ENCODE measurements around the gene EMP1. TPM values are rescaled to one million over a fixed set of nuclear protein-coding genes. Genes with fewer than 3 reads are reported as not detected.

EMP1 gene
- total and polyA plus RNA-seq, 9 of the 15 experiments (the other 6 are each of a cell fraction or from before 2014, with no cell fraction given) = 0.10 to 0.60 TPM; not detected in 7

- ATAC-seq (no peak), FAIRE-seq (no peak), DNase-seq (ENCODE audit: extremely low read depth in 1 of 4, low spot score in 3 of 4) (no peak)
- no peaks in the 10 kb centered on the region for H3K27me3 ChIP-seq (ENCODE audit: control insufficient read depth in 2 of 2, insufficient read depth in 2 of 2, low read length in 2 of 2)
- 0% methylated on average over 2 of the region's 2 CpGs for WGBS (ENCODE audit: insufficient coverage, low coverage, missing lambda C conversion rate)
- intact Hi-C loops (cut with micrococcal nuclease) = no loop called here
- H3K9me3 ChIP-seq (replicated peaks; ENCODE audit: control insufficient read depth, insufficient read depth, low read depth, low read length) = no peaks in the 10 kb centered on the region
- H3K9me1 ChIP-seq (ENCODE audit: control insufficient read depth, insufficient read depth, low read length) = no peaks in the 10 kb centered on the region
- H2AFZ ChIP-seq (ENCODE audit: low read depth, low read length) = no peak overlapping the region
- no peaks in the 10 kb centered on the region for H4K20me1 ChIP-seq (replicated peaks; ENCODE audit: control insufficient read depth, insufficient read depth, low read length)
- CTCF ChIA-PET (ENCODE audit: low intra/inter-chr PET ratio) = no interaction called here
- H3K9ac ChIP-seq (ENCODE audit: insufficient read depth in 1 of 2, low read depth in 2 of 2, low read length in 2 of 2) = no peak overlapping the region
- H3K4me2 ChIP-seq (ENCODE audit: insufficient read depth, low read length) = no peak overlapping the region
- in situ Hi-C loops (cut with MboI) = no loop called here
- POLR2A ChIA-PET = interaction anchor here (0.6 kb wide), 1 partner anchor 185 kb away, joined by 3 read pairs; no protein-coding TSS in a partner anchor
- TF ChIP-seq SIN3B (IDR thresholded peaks at IDR 0.05; ENCODE audit: low read depth) (no peak), FOXA3 (CRISPR knock-in tag; conservative IDR thresholded peaks at IDR 0.05 in 1 of 2, IDR thresholded peaks at IDR 0.05 in 1 of 2) (peak in 1 of 2 experiments; percentile 73; a peak in 2 of 4 replicates), PYGO2 (tag; IDR thresholded peaks at IDR 0.05) (no peak), SLC30A9 (CRISPR knock-in tag; IDR thresholded peaks at IDR 0.05) (no peak), CEBPG (CRISPR knock-in tag; IDR thresholded peaks at IDR 0.05) (no peak), CEBPG (tag; conservative IDR thresholded peaks at IDR 0.05 in 1 of 2, IDR thresholded peaks at IDR 0.05 in 1 of 2) (peak in 1 of 2 experiments; percentile 33; a peak in 1 of 4 replicates), KDM1A (IDR thresholded peaks at IDR 0.05) (peak in 1 of 2 experiments; percentile 24; a peak in 1 of 4 replicates)
- H3K4me1 ChIP-seq (replicated peaks in 1 of 2; ENCODE audit: control insufficient read depth in 2 of 2, insufficient read depth in 2 of 2, low read length in 2 of 2) = no peaks in the 10 kb centered on the region
- no peak overlapping the region for H3K4me3 ChIP-seq
- no peaks in the 10 kb centered on the region for H3K36me3 ChIP-seq (ENCODE audit: control insufficient read depth, insufficient read depth, low read length)
- BruUV-seq (replicated peaks) = no TSS peak
- H3K79me2 ChIP-seq (ENCODE audit: control insufficient read depth, insufficient read depth, low read length) = no peaks in the 10 kb centered on the region
- no peak overlapping the region for H3K27ac ChIP-seq (ENCODE audit: extremely low read depth, low read depth, low read length)
These were observed 40.2 kb upstream of the EMP1 start for GRCh38 chr12:13156277-13156676.
